ENCODE measurements around the gene NCKAP5. TPM values are rescaled to one million over a fixed set of nuclear protein-coding genes. Genes with fewer than 3 reads are reported as not detected.

Gene NCKAP5
- total and polyA plus RNA-seq, 9 of the 15 experiments (the other 6 are each of a cell fraction or from before 2014, with no cell fraction given) = not detected

DNA sequence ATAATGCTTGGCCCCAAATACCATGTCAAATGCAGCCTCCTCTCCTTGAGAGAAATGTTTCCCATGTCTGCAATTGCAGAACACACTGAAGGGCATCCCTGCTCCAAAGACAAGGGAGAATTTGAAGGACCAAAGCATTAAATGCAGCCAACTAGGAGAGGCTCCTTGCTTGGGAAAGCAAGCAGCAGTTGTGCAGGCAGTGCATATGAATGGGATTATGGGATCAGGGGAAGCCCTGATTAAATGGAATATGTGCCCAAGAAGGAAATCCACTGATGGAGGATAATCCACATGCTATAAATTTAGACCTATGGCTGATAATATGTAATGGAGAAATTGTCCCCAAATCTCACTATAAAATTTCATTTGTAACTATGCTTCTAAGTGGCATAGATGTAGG lies 116.1 kb downstream of the NCKAP5 start:
- Histone ChIP-seq H3K36me3 (ENCODE audit: control insufficient read depth, insufficient read depth, low read length) (no peaks in the 10 kb centered on the region), H4K20me1 (replicated peaks; ENCODE audit: control insufficient read depth, insufficient read depth, low read length) (no peaks in the 10 kb centered on the region), H3K9ac (ENCODE audit: insufficient read depth in 1 of 2, low read depth in 2 of 2, low read length in 2 of 2) (no peak overlapping the region), H3K27me3 (ENCODE audit: control insufficient read depth in 2 of 2, insufficient read depth in 2 of 2, low read length in 2 of 2) (no peaks in the 10 kb centered on the region), H3K4me2 (ENCODE audit: insufficient read depth, low read length) (no peak overlapping the region), H3K4me3 (no peak overlapping the region), H3K9me3 (replicated peaks; ENCODE audit: control insufficient read depth, insufficient read depth, low read depth, low read length) (no peaks in the 10 kb centered on the region), H3K4me1 (replicated peaks in 1 of 2; ENCODE audit: control insufficient read depth in 2 of 2, insufficient read depth in 2 of 2, low read length in 2 of 2) (no peaks in the 10 kb centered on the region), H2AFZ (ENCODE audit: low read depth, low read length) (no peak overlapping the region), H3K9me1 (ENCODE audit: control insufficient read depth, insufficient read depth, low read length) (no peaks in the 10 kb centered on the region), H3K79me2 (ENCODE audit: control insufficient read depth, insufficient read depth, low read length) (no peaks in the 10 kb centered on the region), H3K27ac (ENCODE audit: extremely low read depth, low read depth, low read length) (no peak overlapping the region)
- in situ Hi-C loops (cut with MboI) = no loop called here
- ATAC-seq (no peak), FAIRE-seq (no peak), DNase-seq (ENCODE audit: extremely low read depth in 1 of 4, low spot score in 3 of 4) (no peak)
- ChIA-PET CTCF (ENCODE audit: low intra/inter-chr PET ratio) (no interaction called here), POLR2A (no interaction called here)
- intact Hi-C loops (cut with micrococcal nuclease) = no loop called here
- no TSS peak for BruUV-seq (replicated peaks)
- TF ChIP-seq SREBF2 (CRISPR knock-in tag; IDR thresholded peaks at IDR 0.05) = no peak
- TF ChIP-seq, protein P1, sequence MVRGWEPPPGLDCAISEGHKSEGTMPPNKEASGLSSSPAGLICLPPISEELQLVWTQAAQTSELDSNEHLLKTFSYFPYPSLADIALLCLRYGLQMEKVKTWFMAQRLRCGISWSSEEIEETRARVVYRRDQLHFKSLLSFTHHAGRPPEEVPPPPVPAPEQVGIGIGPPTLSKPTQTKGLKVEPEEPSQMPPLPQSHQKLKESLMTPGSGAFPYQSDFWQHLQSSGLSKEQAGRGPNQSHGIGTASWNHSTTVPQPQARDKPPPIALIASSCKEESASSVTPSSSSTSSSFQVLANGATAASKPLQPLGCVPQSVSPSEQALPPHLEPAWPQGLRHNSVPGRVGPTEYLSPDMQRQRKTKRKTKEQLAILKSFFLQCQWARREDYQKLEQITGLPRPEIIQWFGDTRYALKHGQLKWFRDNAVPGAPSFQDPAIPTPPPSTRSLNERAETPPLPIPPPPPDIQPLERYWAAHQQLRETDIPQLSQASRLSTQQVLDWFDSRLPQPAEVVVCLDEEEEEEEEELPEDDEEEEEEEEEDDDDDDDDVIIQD (CRISPR knock-in tag; IDR thresholded peaks at IDR 0.05) = no peak
- TF ChIP-seq CREB1 (IDR thresholded peaks at IDR 0.05) = no peak
- no peak for TF ChIP-seq CREB1 (CRISPR knock-in tag; IDR thresholded peaks at IDR 0.05)
- TF ChIP-seq MAFF (IDR thresholded peaks at IDR 0.05; ENCODE audit: low read length) = no peak
- TF ChIP-seq NCOA6 (IDR thresholded peaks at IDR 0.05) = no peak
- no peak for TF ChIP-seq ZNF561 (CRISPR knock-in tag; conservative IDR thresholded peaks at IDR 0.05)
- TF ChIP-seq KAT8 (IDR thresholded peaks at IDR 0.05; ENCODE audit: low read depth) = no peak
- no peak for TF ChIP-seq EZH2 (IDR thresholded peaks at IDR 0.05; ENCODE audit: borderline replicate concordance, low read depth, low read length)
- TF ChIP-seq, protein P2, sequence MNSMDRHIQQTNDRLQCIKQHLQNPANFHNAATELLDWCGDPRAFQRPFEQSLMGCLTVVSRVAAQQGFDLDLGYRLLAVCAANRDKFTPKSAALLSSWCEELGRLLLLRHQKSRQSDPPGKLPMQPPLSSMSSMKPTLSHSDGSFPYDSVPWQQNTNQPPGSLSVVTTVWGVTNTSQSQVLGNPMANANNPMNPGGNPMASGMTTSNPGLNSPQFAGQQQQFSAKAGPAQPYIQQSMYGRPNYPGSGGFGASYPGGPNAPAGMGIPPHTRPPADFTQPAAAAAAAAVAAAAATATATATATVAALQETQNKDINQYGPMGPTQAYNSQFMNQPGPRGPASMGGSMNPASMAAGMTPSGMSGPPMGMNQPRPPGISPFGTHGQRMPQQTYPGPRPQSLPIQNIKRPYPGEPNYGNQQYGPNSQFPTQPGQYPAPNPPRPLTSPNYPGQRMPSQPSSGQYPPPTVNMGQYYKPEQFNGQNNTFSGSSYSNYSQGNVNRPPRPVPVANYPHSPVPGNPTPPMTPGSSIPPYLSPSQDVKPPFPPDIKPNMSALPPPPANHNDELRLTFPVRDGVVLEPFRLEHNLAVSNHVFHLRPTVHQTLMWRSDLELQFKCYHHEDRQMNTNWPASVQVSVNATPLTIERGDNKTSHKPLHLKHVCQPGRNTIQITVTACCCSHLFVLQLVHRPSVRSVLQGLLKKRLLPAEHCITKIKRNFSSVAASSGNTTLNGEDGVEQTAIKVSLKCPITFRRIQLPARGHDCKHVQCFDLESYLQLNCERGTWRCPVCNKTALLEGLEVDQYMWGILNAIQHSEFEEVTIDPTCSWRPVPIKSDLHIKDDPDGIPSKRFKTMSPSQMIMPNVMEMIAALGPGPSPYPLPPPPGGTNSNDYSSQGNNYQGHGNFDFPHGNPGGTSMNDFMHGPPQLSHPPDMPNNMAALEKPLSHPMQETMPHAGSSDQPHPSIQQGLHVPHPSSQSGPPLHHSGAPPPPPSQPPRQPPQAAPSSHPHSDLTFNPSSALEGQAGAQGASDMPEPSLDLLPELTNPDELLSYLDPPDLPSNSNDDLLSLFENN (IDR thresholded peaks at IDR 0.05; ENCODE audit: low read depth in 2 of 2, low read length in 2 of 2) = no peak
- TF ChIP-seq CREB3L1 (IDR thresholded peaks at IDR 0.05; ENCODE audit: borderline replicate concordance, low read depth) = no peak
- TF ChIP-seq, protein P3, sequence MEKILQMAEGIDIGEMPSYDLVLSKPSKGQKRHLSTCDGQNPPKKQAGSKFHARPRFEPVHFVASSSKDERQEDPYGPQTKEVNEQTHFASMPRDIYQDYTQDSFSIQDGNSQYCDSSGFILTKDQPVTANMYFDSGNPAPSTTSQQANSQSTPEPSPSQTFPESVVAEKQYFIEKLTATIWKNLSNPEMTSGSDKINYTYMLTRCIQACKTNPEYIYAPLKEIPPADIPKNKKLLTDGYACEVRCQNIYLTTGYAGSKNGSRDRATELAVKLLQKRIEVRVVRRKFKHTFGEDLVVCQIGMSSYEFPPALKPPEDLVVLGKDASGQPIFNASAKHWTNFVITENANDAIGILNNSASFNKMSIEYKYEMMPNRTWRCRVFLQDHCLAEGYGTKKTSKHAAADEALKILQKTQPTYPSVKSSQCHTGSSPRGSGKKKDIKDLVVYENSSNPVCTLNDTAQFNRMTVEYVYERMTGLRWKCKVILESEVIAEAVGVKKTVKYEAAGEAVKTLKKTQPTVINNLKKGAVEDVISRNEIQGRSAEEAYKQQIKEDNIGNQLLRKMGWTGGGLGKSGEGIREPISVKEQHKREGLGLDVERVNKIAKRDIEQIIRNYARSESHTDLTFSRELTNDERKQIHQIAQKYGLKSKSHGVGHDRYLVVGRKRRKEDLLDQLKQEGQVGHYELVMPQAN (IDR thresholded peaks at IDR 0.05; ENCODE audit: borderline replicate concordance) = no peak
- TF ChIP-seq PURB (CRISPR knock-in tag; IDR thresholded peaks at IDR 0.05; ENCODE audit: low read depth) = no peak
- no peak for TF ChIP-seq ELF2 (CRISPR knock-in tag; IDR thresholded peaks at IDR 0.05)
- TF ChIP-seq RAD21 (CRISPR knock-in tag; conservative IDR thresholded peaks at IDR 0.05 in 1 of 2, IDR thresholded peaks at IDR 0.05 in 1 of 2) = no peak
- TF ChIP-seq SIRT6 (IDR thresholded peaks at IDR 0.05; ENCODE audit: low read depth, low read length) = no peak

Data from K562 (cell line).